Epithelial cell of prostate (primary cell): ENCODE measurements around the gene CD302.
"Not testable (repeated sequence)": the region's sequence is repeated elsewhere in the genome, so short reads cannot be mapped to it uniquely, and the experiment has no call there.

Source experiments
- DNase-seq: peaks from one replicate; pipeline ENCODE4 v3.0.0-alpha.2; 2011; ENCODE audit warnings: low read depth, low spot score
- H3K27ac ChIP-seq: fragments of 450-650 bp; 2 replicates; pipeline ENCODE4 v1.5.1; 2017; ENCODE audit warnings: mild to moderate bottlenecking

Gene CD302

DNA sequence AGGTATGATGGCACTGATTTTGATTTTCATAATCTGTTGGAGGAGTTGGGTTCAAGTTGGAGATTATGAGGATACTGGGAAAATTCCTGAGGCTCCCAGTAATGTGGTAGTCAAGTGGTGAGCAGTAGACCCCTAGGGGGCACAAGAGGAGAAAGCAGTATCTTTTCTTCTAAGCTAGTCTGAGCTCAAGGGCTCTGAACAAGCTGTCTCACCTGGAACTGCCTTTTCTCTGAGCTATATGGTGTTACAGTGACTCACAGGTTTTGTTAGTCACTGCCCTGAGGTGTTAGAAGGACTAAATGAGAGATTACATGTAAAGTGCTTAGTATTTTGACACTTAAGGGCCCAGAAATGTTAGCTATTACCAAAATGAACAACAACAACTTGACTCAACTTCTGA lies 42.2 kb downstream of the CD302 start:
- peak; percentile 88 for DNase-seq
- peak overlapping the region; percentile 68 for H3K27ac ChIP-seq

DNA sequence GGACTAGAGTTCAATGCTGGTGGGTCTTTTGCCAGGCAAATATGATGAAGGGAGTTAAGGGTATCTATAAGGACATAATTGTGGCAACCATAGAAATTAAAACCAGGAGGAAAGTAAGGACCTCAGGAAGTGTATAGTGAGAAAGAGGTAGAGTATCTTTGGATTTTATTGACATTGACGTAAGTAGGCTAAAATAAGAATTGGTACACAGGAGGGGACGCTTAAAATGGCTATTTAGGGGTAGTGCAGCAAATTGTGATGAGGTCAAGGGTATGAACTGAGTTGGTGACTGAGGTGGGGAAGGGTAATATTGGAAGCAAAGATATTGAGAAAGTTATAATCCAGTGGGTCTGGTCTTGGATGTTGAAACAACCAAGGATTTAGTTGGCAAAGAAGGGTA lies 43.0 kb downstream of the CD302 start:
- peak overlapping the region; percentile 68 for H3K27ac ChIP-seq

GRCh38 chr2:159753797-159754196 lies 44.2 kb downstream of the CD302 start:
- H3K27ac ChIP-seq = peak overlapping the region; percentile 68
- DNase-seq = no peak

More for the DNA sequence above, 43.0 kb downstream of the CD302 start:
- no peak for DNase-seq

DNA sequence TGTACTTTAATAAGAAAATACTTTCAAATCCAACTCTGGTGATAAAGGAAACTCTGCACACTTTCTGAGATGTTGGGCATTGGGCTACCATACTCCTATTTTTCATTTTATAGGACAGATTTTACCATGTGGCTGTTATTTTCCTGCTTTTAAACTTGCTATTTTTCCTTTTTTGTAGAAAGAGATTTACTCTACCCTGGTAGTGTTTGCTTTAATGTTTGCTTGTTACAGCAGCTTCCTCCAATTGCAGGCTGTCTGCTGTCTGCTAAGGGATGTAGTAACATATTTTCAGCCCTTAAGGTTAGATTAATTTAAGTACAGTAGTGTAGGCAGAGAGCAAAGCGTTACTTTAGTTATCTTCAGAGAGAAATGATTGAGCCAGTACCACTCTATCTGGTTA lies 47.1 kb downstream of the CD302 start:
- H3K27ac ChIP-seq = no peak overlapping the region
- DNase-seq = no peak

- H3K27ac ChIP-seq = no peak overlapping the region
- no peak for DNase-seq
Observed at GRCh38 chr2:159748089-159748488, 49.9 kb downstream of the CD302 start.

DNA sequence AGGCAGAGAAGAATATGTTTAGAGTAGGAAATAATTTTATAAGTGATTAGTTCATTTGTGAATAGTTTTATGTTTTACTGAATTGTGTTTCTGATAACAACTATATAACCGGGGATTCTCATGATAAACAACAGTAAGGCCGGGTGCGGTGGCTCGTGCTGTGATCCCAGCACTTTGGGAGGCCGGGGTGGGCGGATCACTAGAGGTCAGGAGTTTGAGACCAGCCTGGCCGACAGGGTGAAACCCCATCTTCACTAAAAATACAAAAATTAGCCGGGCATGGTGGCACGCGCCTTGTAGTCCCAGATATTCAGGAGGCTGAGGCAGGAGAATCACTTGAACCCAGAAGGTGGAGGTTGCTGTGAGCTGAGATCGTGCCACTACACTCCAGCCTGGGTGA lies 52.8 kb downstream of the CD302 start:
- not testable (repeated sequence) for DNase-seq, H3K27ac ChIP-seq

- no peak overlapping the region for H3K27ac ChIP-seq
- DNase-seq = no peak
Observed at GRCh38 chr2:159744363-159744762, 53.6 kb downstream of the CD302 start.

- DNase-seq = no peak
- H3K27ac ChIP-seq = no peak overlapping the region
Observed at GRCh38 chr2:159742846-159743245, 55.2 kb downstream of the CD302 start.

DNA sequence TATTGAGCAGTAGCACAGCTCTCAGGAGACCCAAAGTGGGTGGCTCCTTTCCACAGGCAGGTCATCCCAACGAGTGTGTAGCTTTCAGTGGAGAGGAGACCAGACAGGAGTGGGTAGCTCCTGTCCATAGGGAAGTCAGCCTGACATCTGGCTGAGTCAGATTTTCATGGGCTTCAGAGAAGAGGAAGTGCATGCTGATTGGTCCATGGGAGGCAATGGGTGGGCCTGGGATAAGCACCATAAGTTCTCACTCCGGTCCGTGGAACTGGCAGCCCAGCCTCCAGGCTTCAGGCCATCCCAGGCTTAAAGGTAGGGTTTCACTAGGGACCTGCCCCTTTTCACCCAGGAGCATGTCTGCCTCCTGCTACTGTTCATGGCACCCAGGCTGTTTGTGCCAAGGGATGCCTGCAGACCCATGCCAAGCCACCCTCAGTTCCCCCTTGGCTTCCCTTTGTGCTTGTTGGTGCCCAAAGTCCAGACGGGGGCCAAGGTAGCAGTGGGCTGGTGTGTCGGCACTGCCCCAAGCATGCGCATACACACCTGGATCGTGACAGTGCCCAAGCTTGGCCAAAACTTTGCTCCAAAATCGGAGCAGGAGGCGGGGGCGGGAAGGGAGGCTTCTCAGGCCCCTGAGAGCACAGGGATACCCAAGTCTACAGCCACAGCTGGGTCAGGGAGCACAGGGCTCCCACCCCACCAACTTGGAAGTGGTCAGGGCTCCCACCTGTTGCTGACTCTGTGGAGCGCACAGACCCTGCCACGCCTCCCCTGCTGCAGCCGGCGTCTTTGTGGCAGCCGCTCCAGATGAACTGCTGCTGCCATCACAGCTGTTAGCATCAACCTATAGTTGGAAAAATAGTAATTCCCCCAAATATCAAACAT lies 59.3 kb downstream of the CD302 start:
- no peak for DNase-seq
- no peak overlapping the region for H3K27ac ChIP-seq

- H3K27ac ChIP-seq = peak overlapping the region; percentile 74
- no peak for DNase-seq
Observed at GRCh38 chr2:159737917-159738296, 60.1 kb downstream of the CD302 start.

- no peak for DNase-seq
- H3K27ac ChIP-seq = peak overlapping the region; percentile 74
Observed at GRCh38 chr2:159737292-159737916, 60.6 kb downstream of the CD302 start.

DNA sequence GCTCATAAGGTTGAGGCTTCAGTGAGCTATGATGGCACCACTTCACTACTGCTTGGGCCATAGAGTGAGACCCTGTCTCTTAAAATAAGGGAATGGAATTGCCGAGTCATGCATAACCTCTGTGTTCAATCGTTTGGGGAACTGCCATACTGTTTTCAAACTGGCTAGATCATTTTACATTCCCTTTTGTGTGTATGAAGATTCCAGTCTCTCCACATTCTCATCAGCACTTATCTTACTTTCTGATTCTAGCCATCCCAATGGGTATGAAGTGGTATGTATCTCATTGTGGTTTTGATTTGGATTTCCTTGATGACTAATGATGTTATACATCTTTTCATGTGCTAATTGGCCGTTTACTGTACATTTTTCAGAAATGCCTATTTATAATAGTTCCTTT lies 62.0 kb downstream of the CD302 start:
- DNase-seq = no peak
- peak overlapping the region; percentile 74 for H3K27ac ChIP-seq

DNA sequence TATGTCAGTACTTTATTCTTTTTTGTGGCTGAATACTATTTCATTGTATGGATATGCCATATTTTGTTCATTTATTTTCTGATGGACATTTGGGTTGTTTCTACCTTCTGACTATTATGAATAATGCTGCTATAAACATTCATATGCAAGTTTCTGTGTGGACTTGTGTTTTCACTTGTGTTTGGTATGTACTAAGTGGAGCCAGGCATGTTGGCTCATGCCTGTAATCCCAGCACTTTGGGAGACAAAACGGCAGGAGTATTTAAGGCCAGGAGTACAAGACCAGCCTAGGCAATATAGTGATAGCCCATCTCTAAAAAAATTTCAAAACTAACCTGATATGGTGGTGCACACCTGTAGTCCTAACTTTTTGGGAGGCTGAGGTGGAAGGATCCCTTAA lies 62.4 kb downstream of the CD302 start:
- peak overlapping the region; percentile 74 for H3K27ac ChIP-seq

GRCh38 chr2:159728629-159729028 lies 69.4 kb downstream of the CD302 start:
- no peak for DNase-seq
- no peak overlapping the region for H3K27ac ChIP-seq

More for the DNA sequence above, 62.4 kb downstream of the CD302 start:
- DNase-seq = peak; percentile 67

GRCh38 chr2:159725713-159726112 lies 72.3 kb downstream of the CD302 start:
- H3K27ac ChIP-seq = no peak overlapping the region
- no peak for DNase-seq

- not testable (repeated sequence) for DNase-seq, H3K27ac ChIP-seq
Observed at GRCh38 chr2:159724795-159725572, 73.0 kb downstream of the CD302 start.

DNA sequence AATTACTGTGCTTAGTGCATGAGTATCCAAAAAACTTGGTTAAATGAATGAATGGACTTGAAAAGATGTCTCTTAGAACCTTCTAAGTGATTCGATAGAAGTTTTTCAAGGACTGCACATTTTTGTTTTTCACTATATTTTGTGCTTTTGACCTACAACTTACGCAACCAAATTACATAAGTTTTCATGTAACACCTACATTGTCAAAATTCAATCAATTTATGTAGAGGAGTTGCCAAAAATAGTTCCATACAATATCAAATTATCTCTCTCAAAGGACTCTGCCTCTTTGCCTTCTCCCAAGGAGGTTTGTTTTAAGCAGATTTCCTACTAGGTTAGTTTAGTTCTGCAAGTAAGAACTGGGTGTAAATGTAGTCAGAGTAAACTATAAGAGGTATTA lies 75.4 kb downstream of the CD302 start:
- DNase-seq = no peak

GRCh38 chr2:159720676-159721075 lies 77.3 kb downstream of the CD302 start:
- no peak for DNase-seq
- no peak overlapping the region for H3K27ac ChIP-seq

More for the DNA sequence above, 75.4 kb downstream of the CD302 start:
- no peak overlapping the region for H3K27ac ChIP-seq
